CD4-positive, alpha-beta T cell treated with Interleukin-17A for 4 hours (primary cell): Measurements from ENCODE around the gene HLA-G.
A peak's percentile ranks its signal among the peaks of the same experiment; 100 is the strongest.
"Not testable (repeated sequence)": the region's sequence is repeated elsewhere in the genome, so short reads cannot be mapped to it uniquely, and the experiment has no call there.

ENCODE experiments used
- DNase-seq: peaks from one replicate; pipeline ENCODE4 v3.0.0-alpha.2; 2020; ENCODE audit warnings: mixed read lengths

The HLA-G gene

DNA sequence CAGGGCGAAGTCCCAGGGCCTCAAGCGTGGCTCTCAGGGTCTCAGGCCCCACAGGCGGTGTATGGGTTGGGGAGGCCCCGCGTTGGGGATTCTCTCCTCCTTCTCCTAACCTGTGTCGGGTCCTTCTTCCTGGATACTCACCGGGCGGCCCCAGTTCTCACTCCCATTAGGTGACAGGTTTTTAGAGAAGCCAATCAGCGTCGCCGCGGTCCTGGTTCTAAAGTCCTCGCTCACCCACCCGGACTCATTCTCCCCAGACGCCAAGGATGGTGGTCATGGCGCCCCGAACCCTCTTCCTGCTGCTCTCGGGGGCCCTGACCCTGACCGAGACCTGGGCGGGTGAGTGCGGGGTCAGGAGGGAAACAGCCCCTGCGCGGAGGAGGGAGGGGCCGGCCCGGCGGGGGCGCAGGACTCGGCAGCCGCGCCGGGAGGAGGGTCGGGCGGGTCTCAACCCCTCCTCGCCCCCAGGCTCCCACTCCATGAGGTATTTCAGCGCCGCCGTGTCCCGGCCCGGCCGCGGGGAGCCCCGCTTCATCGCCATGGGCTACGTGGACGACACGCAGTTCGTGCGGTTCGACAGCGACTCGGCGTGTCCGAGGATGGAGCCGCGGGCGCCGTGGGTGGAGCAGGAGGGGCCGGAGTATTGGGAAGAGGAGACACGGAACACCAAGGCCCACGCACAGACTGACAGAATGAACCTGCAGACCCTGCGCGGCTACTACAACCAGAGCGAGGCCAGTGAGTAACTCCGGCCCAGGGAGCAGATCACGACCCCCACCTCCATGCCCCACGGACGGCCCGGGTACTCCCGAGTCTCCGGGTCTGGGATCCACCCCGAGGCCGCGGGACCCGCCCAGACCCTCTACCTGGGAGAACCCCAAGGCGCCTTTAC is at the start of gene HLA-G:
HLA-G (plus strand) TSS at position 247 of the 892 bp plus-strand sequence; CDS start at position 267, 20 bp downstream.
- peak; percentile 19 for DNase-seq

- DNase-seq, result not testable (repeated sequence)
Observed at GRCh38 chr6:29780019-29780698, 47.5 kb upstream of the HLA-G start.

DNA sequence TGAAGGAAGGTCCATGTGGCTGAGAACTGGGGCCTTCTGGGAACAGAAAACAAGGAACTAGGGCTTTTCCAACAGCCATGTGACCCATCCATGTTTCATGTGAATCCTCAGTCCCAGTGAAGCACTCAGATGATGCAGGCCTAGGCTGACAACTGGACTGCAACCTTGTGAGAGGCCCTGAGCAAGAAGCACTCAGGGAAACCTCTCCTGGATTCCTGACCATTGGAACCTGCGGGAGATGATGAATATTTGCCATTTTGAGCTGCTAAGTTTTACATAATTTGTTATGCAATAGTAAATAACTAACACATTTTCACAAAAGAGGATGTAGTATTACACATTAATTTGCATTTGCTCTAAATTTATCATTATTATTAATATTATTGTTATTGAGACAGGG is 38.4 kb upstream of the HLA-G start:
- no peak for DNase-seq

DNA sequence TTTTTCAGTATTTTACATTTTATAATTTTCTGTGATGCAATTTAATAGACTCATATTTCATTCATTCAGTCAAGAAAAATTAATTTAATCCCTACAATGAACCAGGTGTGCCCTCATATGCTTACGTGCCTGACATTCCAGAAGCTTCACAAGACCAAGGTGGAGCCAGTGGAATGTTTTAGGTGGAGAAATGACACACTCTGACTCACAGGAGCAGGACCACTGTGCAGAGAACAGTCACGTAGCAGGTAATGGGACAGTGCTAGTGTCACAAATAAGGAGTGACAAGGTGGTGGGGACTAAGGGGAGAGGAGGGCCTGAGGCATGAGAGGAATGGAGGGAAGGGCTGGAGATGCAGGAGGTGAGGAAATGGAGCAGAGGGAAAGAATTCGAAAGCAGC is 37.0 kb upstream of the HLA-G start:
- DNase-seq, result no peak

DNA sequence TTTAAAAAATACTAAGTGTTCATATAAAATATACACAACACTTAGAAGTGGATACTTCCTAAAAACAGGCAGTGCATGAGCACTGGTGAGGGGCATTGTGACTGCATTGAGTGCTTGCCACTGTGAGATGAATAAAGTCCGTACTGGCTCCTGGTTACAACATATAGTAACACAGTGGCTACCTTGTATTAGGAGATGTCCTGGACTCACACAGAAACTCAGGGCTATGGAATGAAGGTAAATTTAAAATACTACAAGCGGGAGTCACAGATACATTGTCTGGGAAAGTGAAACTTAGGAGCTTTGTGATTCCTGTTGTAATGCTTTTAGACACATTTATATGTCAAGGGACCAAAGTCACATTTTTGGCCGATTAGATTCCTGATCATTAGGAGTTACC is 36.5 kb upstream of the HLA-G start:
- DNase-seq, result no peak

- DNase-seq, result no peak
Observed at GRCh38 chr6:29791786-29792122, 35.9 kb upstream of the HLA-G start.

- DNase-seq, result peak; percentile 88
Observed at GRCh38 chr6:29792123-29793035, 35.2 kb upstream of the HLA-G start.

DNA sequence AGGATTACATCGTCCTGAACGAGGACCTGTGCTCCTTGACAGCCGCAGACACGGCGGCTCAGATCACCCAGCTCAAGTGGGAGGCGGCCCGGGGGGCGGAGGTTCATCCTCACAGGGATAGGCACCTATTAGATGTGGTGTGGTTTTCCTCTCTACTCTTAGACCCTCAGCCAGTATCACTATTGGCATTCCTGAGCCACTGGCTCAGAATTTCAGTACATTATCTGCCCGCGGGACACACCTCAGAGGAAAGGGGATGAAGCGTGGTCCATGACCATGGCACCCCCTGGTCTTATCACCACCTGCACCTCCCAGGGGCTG is 34.6 kb upstream of the HLA-G start:
- no peak for DNase-seq

- DNase-seq, result no peak
Observed at GRCh38 chr6:29793796-29794195, 33.8 kb upstream of the HLA-G start.

DNA sequence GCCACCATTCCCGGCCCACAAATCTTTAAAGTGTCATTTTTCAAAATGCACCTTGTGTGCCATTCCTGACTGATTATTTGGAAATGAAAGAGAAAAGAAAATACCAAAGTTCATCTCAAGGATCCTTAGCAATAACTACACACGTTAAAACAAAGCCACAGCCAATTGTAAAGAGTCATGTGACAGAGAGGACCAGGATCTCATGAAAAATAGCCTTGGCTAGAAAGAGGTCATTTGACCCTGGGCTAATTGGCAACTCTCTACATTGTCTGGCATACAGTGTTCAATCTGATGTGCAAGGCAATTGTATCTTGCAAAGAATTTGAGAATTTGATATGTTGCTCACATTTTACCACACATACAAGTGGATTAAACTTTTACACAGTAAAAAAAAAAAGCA is 31.6 kb upstream of the HLA-G start:
- DNase-seq, result no peak

DNA sequence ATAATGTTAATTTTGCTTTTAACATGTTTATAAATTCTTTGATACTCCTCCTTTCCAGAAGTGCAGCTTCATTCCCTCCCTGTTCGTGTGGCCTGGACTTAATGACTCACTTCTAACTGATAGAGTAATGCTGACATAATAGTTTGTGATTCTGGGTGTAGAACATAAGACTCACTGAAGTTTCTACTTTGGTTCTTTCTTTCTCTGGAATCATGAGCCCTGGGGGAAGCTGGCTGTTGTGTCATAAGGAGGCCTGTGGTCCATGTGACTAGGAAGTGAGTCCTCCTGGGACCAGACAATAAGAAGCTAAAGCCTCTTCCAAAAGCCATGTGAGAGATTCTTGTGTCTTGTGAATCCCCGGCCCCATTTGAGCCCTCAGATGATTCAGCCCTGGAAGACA is 30.5 kb upstream of the HLA-G start:
- no peak for DNase-seq

- DNase-seq, result no peak
Observed at GRCh38 chr6:29797966-29798365, 29.7 kb upstream of the HLA-G start.

DNA sequence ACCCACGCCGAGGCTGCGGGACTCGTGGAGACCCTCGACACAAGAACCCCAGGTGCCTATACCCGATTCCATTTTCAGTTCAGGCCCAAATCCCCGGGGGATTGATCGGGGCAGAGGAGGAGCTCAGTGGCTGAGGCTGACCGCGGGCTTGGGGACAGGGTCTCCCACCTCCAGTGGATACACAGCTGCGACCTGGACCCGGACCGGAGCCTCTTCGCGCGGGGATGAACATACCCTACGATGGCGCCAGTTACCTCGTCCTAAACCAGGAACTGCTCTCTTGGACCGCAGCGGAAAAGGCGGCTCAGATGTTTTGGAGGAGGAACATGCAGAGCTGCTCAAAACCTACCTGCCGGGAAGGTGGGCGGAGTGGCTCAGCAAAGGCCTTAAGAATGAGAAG is 27.4 kb upstream of the HLA-G start:
- DNase-seq, result no peak

- no peak for DNase-seq
Observed at GRCh38 chr6:29806387-29806786, 21.2 kb upstream of the HLA-G start.

- DNase-seq, result no peak
Observed at GRCh38 chr6:29809249-29809648, 18.4 kb upstream of the HLA-G start.

- DNase-seq, result no peak
Observed at GRCh38 chr6:29810371-29810770, 17.3 kb upstream of the HLA-G start.

DNA sequence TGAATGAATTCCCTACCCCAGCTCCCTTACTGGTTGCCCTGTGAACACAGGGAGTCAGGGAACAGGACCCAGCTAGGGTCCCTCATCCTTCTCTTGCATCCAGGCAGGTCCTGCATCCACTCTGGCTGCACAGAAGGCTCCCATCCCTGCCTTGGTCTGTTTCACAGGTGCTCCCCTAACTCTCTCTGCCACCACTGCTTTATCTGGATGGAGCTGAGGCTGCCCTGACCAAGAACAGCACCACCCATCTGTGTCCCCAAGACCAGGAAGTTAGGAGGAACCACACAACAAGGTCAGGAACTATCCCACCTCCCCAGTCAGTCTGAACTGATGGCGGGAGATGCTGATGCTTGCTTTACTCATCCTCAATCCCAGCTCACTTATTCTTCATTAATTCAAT is 16.2 kb upstream of the HLA-G start:
- no peak for DNase-seq

GRCh38 chr6:29813066-29813465 is 14.6 kb upstream of the HLA-G start:
- DNase-seq, result no peak

DNA sequence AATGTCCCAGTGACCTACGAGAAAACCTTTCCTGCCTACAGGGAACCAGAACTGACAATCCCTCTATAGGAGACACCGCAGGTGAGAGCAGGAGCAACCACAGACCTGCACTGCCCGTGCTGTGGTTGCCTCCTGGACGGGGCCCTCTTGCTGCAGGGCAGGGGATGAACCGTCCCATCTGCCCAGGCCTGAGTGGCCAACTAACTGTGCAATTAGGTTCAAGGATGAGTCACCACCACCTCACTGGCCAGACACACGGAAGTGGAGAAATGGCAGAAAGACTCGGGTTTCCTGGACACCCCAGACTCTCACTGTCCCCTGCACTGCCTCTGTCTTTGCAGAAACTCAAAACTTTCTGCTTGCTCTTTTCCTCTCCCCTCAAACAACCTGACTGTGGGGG is 13.8 kb upstream of the HLA-G start:
- DNase-seq, result no peak

DNA sequence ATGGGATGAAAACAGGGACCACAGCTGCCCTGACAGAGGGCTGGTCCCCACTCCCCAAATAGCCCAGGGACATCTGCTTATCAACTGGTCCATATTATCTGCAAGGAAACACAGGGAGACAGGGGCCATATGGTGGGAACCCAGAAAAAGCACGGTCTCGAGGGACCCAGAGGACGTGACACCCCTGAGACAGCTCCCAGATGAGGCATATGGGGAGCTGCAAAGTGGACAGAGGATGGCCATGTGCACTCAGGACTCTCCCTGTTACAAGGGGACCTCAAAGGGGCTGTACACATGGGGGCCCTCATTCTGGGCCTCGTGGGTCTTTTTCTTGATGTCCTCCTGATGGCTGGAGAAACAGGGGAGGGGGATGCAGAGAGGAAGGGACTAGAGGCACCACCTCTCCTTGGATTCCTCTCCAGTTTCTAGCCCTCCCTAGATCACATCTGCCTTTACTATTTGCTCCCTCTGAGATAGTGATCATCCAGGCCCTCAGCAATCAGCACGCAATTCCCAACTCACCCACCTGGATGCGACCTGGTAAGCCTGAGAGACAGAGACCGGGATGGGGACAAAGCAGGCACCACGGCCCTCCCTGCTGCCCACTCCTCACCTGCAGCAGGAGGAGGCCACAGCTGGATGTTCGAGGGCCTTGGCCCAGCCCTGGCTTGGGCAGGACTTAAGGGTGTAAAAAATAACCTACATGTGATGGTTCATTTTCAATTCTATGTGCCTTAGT is 13.1 kb upstream of the HLA-G start:
- no peak for DNase-seq

- no peak for DNase-seq
Observed at GRCh38 chr6:29815118-29815750, 12.4 kb upstream of the HLA-G start.

DNA sequence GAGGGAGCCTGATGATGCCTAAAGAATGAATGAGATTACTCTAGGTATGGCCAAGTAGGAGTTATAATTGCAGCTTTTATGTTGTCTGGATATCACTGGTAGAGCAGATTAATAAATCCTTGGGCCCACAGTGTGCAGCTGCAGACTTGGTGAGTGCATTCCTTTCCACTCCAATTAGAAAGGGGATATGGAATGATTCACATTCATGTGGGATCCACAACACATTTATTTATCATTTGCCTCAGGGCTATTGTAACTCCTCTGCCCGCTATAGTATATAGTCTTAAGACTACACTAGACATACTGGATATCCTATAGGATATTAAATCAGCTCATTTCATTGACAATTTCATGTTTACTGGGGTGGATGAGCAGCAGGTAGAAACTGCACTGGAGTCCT is 11.6 kb upstream of the HLA-G start:
- no peak for DNase-seq
